Effector memory CD4-positive, alpha-beta T cell (primary cell): ENCODE data around the gene COL15A1.

ENCODE experiments used
- DNase-seq, 3 donors: peaks; one replicate each; pipeline ENCODE4 v3.0.0-alpha.2; 2020
- H3K27ac ChIP-seq: 2 replicates; pipeline ENCODE4 v1.7.0; 2013; ENCODE audit warnings: mild to moderate bottlenecking, low read length, moderate library complexity; ENCODE audit not compliant: insufficient read depth, poor library complexity, severe bottlenecking
- H3K27me3 ChIP-seq: replicated peaks from 2 replicates; pipeline ENCODE4 v1.7.0; 2013; ENCODE audit warnings: mild to moderate bottlenecking, low read length; ENCODE audit not compliant: insufficient read depth, control insufficient read depth, poor library complexity, severe bottlenecking
- H3K36me3 ChIP-seq: 2 replicates; pipeline ENCODE4 v1.7.0; 2013; ENCODE audit warnings: mild to moderate bottlenecking, low read length, moderate library complexity; ENCODE audit not compliant: control insufficient read depth, insufficient read depth
- H3K4me1 ChIP-seq: 2 replicates; pipeline ENCODE4 v1.7.0; 2013; ENCODE audit warnings: low read length, mild to moderate bottlenecking; ENCODE audit not compliant: control insufficient read depth, insufficient read depth, poor library complexity, severe bottlenecking
- H3K4me3 ChIP-seq: 2 replicates; pipeline ENCODE4 v1.7.0; 2013; ENCODE audit warnings: low read length, low read depth, mild to moderate bottlenecking; ENCODE audit not compliant: insufficient read depth, poor library complexity, severe bottlenecking
- H3K9me3 ChIP-seq: 2 replicates; pipeline ENCODE4 v1.7.0; 2013; ENCODE audit warnings: mild to moderate bottlenecking, low read length, moderate library complexity; ENCODE audit not compliant: control insufficient read depth

COL15A1 gene

DNA sequence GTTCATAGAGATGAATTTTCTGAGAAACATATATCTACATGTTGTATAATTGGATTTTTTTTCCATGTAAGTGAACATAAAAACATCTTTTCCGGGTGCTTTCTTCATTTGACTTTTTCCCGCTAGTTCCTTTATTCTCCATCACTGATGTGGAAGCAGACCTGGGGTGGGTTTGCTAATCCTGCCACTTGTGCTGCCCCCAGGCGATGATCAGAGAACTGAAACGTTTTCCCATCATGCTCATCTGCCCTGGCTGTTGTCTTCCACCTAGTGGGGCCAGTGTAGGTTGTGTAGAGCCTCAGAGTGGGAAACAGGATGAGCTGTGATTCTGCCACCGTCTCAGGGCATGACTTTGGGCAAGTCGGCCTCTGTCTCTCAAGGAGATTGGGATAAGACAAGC lies 127.0 kb downstream of the COL15A1 start:
- H3K27ac ChIP-seq = no peak overlapping the region
- no peak for DNase-seq
- H3K4me1 ChIP-seq = peaks cover 15% of the 10 kb centered on the region
- H3K9me3 ChIP-seq = no peaks in the 10 kb centered on the region
- H3K36me3 ChIP-seq = no peaks in the 10 kb centered on the region
- no peaks in the 10 kb centered on the region for H3K27me3 ChIP-seq
- no peak overlapping the region for H3K4me3 ChIP-seq

GRCh38 chr9:99071313-99072039 lies 127.8 kb downstream of the COL15A1 start:
- Histone ChIP-seq H3K4me3 (no peak overlapping the region), H3K36me3 (no peaks in the 10 kb centered on the region), H3K27ac (no peak overlapping the region), H3K27me3 (no peaks in the 10 kb centered on the region), H3K9me3 (no peaks in the 10 kb centered on the region), H3K4me1 (peaks cover 23% of the 10 kb centered on the region)
- DNase-seq = no peak

DNA sequence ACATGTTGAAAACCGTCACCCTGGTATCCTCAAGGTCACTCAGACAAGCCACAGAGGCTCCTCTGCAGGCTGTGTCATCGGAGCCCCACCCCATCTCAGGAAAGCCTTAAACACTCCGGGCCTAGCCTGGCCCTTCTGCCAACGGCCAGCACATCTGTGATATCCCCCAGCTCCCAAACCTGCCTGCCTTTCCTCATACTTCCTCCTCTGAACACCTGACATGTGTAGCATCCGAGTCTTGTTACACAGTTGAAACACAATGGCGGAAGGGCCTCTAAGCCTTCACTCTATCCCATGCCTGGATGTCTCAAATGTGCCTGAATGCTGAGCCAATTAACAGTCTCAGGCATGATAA lies 128.3 kb downstream of the COL15A1 start:
- Histone ChIP-seq H3K4me3 (no peak overlapping the region), H3K4me1 (peaks cover 28% of the 10 kb centered on the region), H3K27ac (no peak overlapping the region), H3K9me3 (no peaks in the 10 kb centered on the region), H3K27me3 (no peaks in the 10 kb centered on the region), H3K36me3 (no peaks in the 10 kb centered on the region)
- no peak for DNase-seq

DNA sequence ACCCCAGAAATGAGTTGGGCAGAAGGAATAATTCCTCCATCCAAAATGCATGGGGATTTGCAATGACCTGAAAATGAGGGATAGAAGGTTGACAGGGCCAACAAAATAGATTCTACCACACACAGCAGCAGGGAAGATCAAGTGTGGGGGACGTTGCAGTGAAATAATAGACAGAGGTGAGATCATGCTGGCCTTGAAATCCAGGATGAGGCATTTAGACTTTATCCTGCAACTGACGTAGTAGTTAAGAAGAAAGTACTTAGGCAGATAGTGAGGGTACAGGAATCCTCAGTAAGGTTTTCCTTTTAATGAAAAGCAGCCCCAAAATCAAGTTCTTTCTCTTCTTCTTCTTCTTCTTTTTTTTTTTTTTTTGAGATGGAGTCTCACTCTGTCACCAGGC lies 129.6 kb downstream of the COL15A1 start:
- Histone ChIP-seq H3K9me3 (no peaks in the 10 kb centered on the region), H3K4me1 (peaks cover 35% of the 10 kb centered on the region), H3K4me3 (no peak overlapping the region), H3K27ac (no peak overlapping the region), H3K27me3 (no peaks in the 10 kb centered on the region), H3K36me3 (no peaks in the 10 kb centered on the region)
- no peak for DNase-seq

- H3K27ac ChIP-seq = no peak overlapping the region
- peaks cover 26% of the 10 kb centered on the region for H3K4me1 ChIP-seq
- no peak for DNase-seq
- no peaks in the 10 kb centered on the region for H3K36me3 ChIP-seq
- no peaks in the 10 kb centered on the region for H3K27me3 ChIP-seq
- H3K4me3 ChIP-seq = no peak overlapping the region
- no peaks in the 10 kb centered on the region for H3K9me3 ChIP-seq
Measured at GRCh38 chr9:99073985-99074901, 130.5 kb downstream of the COL15A1 start.

- DNase-seq = no peak
- Histone ChIP-seq H3K9me3 (no peaks in the 10 kb centered on the region), H3K4me3 (no peak overlapping the region), H3K27ac (no peak overlapping the region), H3K4me1 (peaks cover 23% of the 10 kb centered on the region), H3K36me3 (no peaks in the 10 kb centered on the region), H3K27me3 (no peaks in the 10 kb centered on the region)
Measured at GRCh38 chr9:99074902-99075245, 131.2 kb downstream of the COL15A1 start.

DNA sequence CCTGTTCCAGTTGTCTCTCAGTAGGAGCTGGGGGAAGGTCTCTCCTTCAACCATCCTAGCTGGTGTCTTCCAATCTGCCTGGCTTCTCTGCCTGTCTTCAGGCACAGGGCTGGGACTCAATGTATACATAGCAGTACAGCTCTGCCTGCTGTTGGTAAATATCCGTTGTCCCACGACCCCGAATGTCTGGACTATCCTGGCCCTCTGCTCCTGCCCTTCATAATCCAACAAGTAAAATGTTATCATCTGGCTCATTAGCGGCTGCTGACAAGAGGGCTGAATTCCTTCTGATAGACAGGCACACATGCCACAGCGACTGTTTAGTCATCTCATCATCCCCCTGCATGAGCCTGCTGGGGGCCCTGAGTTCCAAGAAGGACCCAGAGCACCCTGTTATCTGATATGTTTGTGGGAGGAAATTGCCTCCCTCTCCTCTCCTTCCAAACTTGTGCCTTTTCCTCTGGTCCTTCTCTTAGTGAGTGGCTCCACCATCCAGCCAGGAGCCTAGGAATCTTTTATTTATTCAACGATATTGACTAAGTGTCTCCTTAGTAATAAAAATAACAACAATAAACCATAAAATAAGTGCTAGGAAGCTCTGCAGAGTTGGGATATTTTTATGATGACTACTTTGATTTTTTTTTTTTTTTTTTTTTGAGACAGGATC lies 131.7 kb downstream of the COL15A1 start:
- Histone ChIP-seq H3K4me1 (peaks cover 23% of the 10 kb centered on the region), H3K27ac (no peak overlapping the region), H3K4me3 (no peak overlapping the region)

GRCh38 chr9:99076030-99076429 lies 132.3 kb downstream of the COL15A1 start:
- Histone ChIP-seq H3K27ac (no peak overlapping the region), H3K27me3 (no peaks in the 10 kb centered on the region), H3K4me3 (no peak overlapping the region), H3K9me3 (no peaks in the 10 kb centered on the region), H3K36me3 (no peaks in the 10 kb centered on the region), H3K4me1 (peaks cover 23% of the 10 kb centered on the region)
- no peak for DNase-seq

More for the DNA sequence above, 131.7 kb downstream of the COL15A1 start:
- Histone ChIP-seq H3K9me3 (no peaks in the 10 kb centered on the region), H3K36me3 (no peaks in the 10 kb centered on the region), H3K27me3 (no peaks in the 10 kb centered on the region)
- DNase-seq = no peak

DNA sequence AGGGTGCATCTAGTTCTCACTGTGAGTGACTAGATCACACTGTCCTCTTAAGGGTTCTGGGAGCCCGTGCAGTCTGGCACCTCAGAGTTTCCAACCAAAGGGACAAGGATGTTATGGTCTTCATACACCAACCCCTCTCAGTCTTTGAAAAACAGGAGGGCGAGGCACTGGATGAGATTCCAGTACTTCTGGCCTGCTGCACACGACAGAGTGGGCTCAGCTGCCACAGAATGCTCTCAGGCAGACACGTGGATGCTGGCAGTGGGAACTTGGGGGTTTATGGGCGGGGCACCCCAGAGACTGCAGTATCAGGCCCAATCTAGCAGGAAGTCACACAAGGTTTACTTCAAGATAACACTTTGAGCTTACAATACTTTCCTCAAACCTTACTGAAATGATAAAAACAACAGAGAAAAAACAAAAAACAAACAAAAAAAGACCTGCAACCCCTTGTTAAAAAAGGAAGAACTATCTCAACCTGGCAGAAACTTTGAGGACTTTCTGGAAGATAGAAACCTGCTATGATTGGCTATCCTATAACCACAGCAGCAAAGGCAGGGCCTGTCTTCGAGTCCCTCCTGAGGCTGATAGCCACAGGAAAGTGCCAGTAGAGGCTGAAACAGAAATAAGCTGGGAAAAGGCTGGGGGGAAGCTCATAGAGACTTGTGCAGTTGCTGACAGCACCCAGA lies 132.9 kb downstream of the COL15A1 start:
- no peak overlapping the region for H3K4me3 ChIP-seq
- DNase-seq = peak; percentile 11 to 35 (median 16)
- H3K36me3 ChIP-seq = no peaks in the 10 kb centered on the region
- no peak overlapping the region for H3K27ac ChIP-seq
- peaks cover 23% of the 10 kb centered on the region for H3K4me1 ChIP-seq
- H3K9me3 ChIP-seq = no peaks in the 10 kb centered on the region
- H3K27me3 ChIP-seq = no peaks in the 10 kb centered on the region
